ENCODE measurements around the gene ALOX12B. TPM values are rescaled to one million over a fixed set of nuclear protein-coding genes. Genes with fewer than 3 reads are reported as not detected.

ALOX12B gene
- 0.08 and 1.2 TPM in 2 replicates for total RNA-seq

DNA sequence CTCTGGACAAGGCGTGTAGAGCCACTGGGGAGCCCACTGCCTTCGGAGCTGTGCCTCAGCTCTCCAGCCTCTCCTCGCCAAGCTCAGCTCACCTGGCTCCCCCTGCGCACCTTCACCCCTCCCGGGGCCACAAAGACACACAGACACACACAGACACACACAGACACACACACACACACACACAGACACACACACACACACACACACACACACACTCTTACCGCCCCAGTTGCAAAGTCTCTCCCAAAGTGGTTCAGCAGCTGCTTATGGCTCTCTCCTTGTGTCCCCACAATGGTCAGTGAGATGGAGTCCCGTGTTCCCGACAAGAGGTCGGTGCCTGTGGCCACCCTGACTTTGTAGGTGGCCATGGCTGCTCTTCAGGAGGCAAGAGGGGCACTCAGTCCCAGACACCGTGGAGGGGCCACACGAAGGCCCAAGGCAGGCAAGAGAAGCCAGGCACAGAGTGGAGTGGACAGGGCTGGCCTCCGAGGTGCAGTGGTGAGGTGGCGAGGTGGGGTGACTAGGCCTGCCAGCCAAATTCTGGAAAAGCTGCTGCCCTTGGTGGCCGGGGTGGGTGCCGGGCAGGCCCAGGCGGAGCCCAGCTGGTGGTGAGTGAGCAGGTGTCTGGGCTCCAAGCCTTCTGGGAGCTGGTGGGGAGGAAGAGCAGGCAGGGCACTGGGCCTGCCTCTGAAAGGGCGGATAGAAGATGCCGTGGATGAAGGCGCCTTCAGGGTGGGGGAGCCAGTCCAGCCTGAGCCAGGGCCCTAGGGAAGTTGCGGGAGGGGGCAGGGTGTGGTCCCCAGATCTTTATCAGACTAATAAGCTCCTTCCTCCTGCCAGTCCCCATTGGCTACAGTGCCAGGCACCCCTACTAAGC lies at the start of gene ALOX12B:
Gene ALOX12B (minus strand): TSS at position 642 of the 877 bp plus-strand sequence. CDS start 274 bp downstream, at position 368.
- Histone ChIP-seq H3K36me3 (ENCODE audit: control insufficient read depth, insufficient read depth, low read length) (no peaks in the 10 kb centered on the region), H3K27me3 (ENCODE audit: control insufficient read depth, insufficient read depth, low read length) (peaks cover 26% of the 10 kb centered on the region), H3K4me3 (ENCODE audit: low read depth, low read length) (no peak within 1 kb of the TSS)
- TF ChIP-seq, protein P1, sequence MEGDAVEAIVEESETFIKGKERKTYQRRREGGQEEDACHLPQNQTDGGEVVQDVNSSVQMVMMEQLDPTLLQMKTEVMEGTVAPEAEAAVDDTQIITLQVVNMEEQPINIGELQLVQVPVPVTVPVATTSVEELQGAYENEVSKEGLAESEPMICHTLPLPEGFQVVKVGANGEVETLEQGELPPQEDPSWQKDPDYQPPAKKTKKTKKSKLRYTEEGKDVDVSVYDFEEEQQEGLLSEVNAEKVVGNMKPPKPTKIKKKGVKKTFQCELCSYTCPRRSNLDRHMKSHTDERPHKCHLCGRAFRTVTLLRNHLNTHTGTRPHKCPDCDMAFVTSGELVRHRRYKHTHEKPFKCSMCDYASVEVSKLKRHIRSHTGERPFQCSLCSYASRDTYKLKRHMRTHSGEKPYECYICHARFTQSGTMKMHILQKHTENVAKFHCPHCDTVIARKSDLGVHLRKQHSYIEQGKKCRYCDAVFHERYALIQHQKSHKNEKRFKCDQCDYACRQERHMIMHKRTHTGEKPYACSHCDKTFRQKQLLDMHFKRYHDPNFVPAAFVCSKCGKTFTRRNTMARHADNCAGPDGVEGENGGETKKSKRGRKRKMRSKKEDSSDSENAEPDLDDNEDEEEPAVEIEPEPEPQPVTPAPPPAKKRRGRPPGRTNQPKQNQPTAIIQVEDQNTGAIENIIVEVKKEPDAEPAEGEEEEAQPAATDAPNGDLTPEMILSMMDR (IDR thresholded peaks at IDR 0.05; ENCODE audit: insufficient read depth, low read length, poor library complexity, severe bottlenecking): no peak
- no peak for DNase-seq (ENCODE audit: low read depth)

DNA sequence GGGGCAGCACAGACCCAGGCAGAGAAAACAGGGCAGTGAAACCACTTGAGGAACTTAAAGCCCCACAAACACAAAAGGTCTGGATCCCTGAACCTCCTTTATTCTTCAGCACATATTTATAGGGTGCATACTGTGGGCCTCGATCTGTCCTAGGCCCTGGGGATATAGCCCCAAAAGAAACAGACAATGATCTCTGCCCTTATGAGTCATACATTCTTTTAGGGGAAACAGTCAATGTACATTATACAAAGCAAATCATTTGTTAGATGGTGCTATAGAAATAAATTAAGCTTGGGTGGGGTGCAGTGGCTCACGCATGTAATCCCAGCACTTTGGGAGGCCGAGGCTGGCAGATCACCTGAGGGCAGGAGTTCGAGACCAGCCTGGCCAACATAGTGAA lies 46.4 kb upstream of the ALOX12B start:
- DNase-seq (ENCODE audit: low read depth): no peak
- TF ChIP-seq, protein P1 (IDR thresholded peaks at IDR 0.05; ENCODE audit: insufficient read depth, low read length, poor library complexity, severe bottlenecking): no peak
- no peak overlapping the region for H3K4me3 ChIP-seq (ENCODE audit: low read depth, low read length)
- H3K36me3 ChIP-seq (ENCODE audit: control insufficient read depth, insufficient read depth, low read length): no peaks in the 10 kb centered on the region
- H3K27me3 ChIP-seq (ENCODE audit: control insufficient read depth, insufficient read depth, low read length): peaks cover 2% of the 10 kb centered on the region

DNA sequence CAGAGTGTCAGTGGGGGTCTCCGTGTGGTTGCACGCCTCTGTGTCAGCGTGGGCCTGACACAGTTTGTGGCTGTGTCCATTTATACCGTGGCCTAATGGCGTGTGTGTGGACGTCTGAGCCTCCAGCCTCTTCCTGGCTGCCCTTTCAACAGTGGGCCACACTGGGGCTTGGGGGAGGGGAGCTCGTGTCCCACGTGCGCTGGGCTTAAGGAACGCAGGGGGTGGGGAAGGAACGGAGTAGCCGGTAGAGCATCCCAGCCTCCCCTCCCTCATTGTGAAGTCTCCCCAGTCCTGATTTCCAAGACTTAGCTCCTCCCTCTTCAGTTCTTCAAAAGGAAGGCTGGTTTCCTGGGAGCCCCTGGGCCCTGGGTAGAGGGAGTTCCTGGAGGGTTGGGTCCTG lies 45.9 kb upstream of the ALOX12B start:
- peaks cover 2% of the 10 kb centered on the region for H3K27me3 ChIP-seq (ENCODE audit: control insufficient read depth, insufficient read depth, low read length)
- TF ChIP-seq, protein P1 (IDR thresholded peaks at IDR 0.05; ENCODE audit: insufficient read depth, low read length, poor library complexity, severe bottlenecking): no peak
- H3K36me3 ChIP-seq (ENCODE audit: control insufficient read depth, insufficient read depth, low read length): no peaks in the 10 kb centered on the region
- DNase-seq (ENCODE audit: low read depth): no peak
- no peak overlapping the region for H3K4me3 ChIP-seq (ENCODE audit: low read depth, low read length)

DNA sequence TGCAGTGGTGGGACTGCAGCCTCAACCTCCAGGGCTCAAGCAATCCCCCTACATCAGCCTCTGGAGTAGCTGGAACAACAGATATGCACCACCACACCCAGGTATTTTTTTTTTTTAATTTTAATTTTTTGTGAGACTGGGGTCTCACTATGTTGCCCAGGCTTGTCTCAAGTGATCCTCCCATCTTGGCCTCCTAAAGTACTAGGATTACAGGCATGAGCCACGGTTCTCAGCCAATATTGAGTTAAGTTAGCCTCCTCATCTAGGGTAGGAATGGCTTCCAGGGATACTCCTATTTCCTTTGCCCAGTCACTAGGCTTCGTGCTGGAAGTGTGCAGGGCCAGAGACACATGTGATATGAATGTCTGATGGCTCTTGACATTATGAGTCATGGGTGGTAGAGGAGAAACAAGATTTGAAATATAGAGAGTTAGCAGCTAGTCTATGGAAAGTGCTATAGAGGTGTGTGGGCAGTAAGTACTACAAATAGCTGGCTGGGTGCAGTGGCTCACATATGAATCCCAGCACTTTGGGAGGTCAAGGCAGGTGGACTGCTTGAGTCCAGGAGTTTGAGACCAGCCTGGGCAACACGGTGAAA lies 44.4 kb upstream of the ALOX12B start:
- no peak for DNase-seq (ENCODE audit: low read depth)
- peaks cover 2% of the 10 kb centered on the region for H3K27me3 ChIP-seq (ENCODE audit: control insufficient read depth, insufficient read depth, low read length)
- H3K4me3 ChIP-seq (ENCODE audit: low read depth, low read length): no peak overlapping the region
- no peaks in the 10 kb centered on the region for H3K36me3 ChIP-seq (ENCODE audit: control insufficient read depth, insufficient read depth, low read length)
- TF ChIP-seq, protein P1 (IDR thresholded peaks at IDR 0.05; ENCODE audit: insufficient read depth, low read length, poor library complexity, severe bottlenecking): no peak

DNA sequence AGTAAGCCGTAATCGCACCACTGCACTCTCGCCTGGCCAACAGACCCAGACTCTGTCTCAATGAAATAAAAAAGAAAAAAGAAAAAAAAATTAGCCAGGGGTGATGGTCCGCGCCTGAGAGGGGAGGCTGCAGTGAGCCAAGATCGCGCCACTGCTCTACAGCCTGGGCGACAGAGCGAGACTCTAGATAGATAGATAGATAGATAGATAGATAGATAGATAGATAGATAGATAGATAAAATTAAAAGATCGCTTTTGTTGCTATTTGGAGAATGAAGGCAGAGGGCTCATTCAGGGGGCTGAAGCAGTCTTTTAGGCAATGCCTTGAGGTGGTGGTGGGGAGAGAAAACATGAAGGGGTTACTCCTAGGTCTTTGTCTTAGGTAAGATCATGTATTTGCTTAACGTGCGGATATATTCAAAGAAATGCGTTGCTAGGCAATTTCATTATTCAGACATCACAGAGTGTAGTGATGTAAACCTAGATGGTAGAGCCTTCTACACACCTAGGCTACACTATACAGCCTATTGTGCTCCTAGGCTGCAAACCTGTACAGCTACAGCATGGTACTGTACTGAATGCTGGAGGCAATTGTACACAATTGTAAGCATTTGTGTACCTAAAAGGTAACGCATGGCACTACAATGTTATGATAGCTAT lies 40.7 kb upstream of the ALOX12B start:
- H3K36me3 ChIP-seq (ENCODE audit: control insufficient read depth, insufficient read depth, low read length): no peaks in the 10 kb centered on the region
- no peak for DNase-seq (ENCODE audit: low read depth)
- TF ChIP-seq, protein P1 (IDR thresholded peaks at IDR 0.05; ENCODE audit: insufficient read depth, low read length, poor library complexity, severe bottlenecking): no peak
- H3K4me3 ChIP-seq (ENCODE audit: low read depth, low read length): no peak overlapping the region
- peaks cover 22% of the 10 kb centered on the region for H3K27me3 ChIP-seq (ENCODE audit: control insufficient read depth, insufficient read depth, low read length)
